ENCODE data around the gene THUMPD3.

The THUMPD3 gene

DNA sequence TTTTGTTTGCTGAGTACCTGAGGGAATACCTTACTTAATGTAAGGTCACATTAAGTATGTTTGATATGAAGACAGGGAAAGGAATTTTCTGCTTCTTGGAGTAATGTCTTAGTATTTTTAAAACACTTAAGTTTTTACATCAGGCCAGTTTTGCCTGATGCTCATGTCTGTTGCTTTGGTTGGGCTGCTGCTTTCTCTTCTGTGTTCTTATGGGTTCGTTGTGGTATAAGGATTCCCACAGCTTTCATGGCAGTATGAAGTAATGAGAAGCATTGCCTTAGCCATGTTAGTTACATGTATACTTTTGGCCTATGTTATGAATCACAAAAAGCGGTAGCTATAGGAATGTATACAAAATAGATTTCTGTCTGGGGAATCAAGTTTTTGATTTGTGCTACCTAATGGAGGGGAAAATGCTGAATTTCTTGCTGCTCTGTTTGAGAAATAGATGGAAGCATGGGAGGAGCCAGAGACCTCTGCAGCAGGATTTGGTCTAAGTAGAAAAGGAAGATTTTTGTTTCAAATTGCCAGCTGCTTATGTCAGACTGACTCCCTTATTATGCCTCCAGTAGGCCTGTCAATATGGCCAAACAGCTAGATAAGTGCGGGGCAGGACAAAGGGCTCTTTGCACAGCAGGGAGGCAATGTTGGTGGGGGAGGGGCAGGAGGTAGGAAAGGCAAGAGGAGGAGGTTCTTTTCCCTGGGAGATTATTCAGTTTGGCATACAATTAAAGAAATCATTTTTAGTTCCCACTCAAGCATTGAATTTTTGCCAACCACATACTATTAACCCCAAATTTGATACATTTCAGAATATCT lies 39.8 kb downstream of the THUMPD3 start:
- Histone ChIP-seq H3K27me3 (ENCODE audit: control insufficient read depth, insufficient read depth, low read length) (no peaks in the 10 kb centered on the region), H3K36me3 (ENCODE audit: control insufficient read depth, insufficient read depth, low read length) (no peaks in the 10 kb centered on the region), H3K4me1 (ENCODE audit: control insufficient read depth, insufficient read depth, low read length) (peaks cover 60% of the 10 kb centered on the region), H3K27ac (ENCODE audit: low read depth, low read length) (peak overlapping the region; percentile 49), H3K4me3 (ENCODE audit: low read length) (no peak overlapping the region), H3K9ac (ENCODE audit: low read length) (no peak overlapping the region)

DNA sequence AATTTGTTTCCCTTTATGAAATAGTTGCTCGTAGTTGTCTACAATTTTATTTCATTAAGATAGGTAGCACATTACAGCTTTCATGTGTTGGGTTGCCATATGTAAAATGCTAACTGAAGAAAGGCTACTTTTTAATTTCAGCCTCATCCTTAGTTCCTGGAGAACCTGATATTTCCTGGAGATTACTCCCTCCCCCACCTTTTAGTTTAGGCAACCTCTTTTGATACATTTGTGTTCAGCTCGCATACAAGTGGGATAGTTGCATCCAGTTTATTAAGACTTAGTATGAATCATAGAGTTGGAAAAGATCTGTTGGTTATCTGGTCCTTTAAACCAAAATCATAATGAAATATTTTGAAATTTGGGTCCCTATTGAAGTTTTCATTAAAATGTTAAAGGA lies 40.6 kb downstream of the THUMPD3 start:
- Histone ChIP-seq H3K36me3 (ENCODE audit: control insufficient read depth, insufficient read depth, low read length) (no peaks in the 10 kb centered on the region), H3K27ac (ENCODE audit: low read depth, low read length) (peak overlapping the region; percentile 48), H3K4me1 (ENCODE audit: control insufficient read depth, insufficient read depth, low read length) (peaks cover 62% of the 10 kb centered on the region), H3K4me3 (ENCODE audit: low read length) (no peak overlapping the region), H3K27me3 (ENCODE audit: control insufficient read depth, insufficient read depth, low read length) (no peaks in the 10 kb centered on the region), H3K9ac (ENCODE audit: low read length) (no peak overlapping the region)

DNA sequence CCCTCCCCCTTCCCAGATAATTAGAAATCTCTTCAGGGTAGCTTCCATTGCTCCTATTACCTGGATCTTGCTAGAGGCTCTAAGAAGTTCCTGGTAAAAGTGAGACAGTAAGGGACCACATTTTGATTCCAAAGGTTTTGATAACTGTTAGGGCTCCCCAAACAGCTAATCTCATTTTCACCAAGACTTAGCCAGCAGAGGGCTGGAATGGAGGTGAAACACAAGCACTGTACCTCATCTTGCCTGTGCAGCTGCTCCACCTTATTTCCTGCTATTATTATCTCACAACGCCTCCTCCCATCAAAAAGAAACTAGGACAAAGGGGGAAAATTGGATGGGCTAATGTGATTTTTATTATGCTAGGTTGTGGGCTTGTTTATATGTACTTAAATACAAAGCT lies 41.8 kb downstream of the THUMPD3 start:
- Histone ChIP-seq H3K4me3 (ENCODE audit: low read length) (no peak overlapping the region), H3K27me3 (ENCODE audit: control insufficient read depth, insufficient read depth, low read length) (no peaks in the 10 kb centered on the region), H3K36me3 (ENCODE audit: control insufficient read depth, insufficient read depth, low read length) (no peaks in the 10 kb centered on the region), H3K4me1 (ENCODE audit: control insufficient read depth, insufficient read depth, low read length) (peaks cover 54% of the 10 kb centered on the region), H3K9ac (ENCODE audit: low read length) (no peak overlapping the region), H3K27ac (ENCODE audit: low read depth, low read length) (no peak overlapping the region)

DNA sequence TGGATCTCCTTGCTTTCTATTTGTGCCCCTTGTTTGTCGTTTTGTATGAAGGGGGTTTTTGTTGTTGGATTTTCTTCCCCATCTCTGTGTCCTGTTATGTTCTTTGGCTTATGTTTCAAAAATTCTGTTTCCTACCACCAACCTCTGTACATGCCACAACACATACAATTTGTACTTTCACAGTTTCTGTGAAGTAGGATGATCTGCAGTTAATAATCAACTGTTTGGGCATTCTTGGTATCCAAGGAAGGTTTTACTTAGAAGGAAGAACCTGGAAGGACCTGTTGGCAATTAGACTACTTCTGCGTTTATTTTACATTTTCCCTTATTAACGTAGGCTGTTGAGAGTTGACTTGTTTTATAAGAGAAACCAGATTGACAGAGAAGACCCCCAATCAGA lies 42.9 kb downstream of the THUMPD3 start:
- Histone ChIP-seq H3K4me1 (ENCODE audit: control insufficient read depth, insufficient read depth, low read length) (peaks cover 46% of the 10 kb centered on the region), H3K4me3 (ENCODE audit: low read length) (no peak overlapping the region), H3K36me3 (ENCODE audit: control insufficient read depth, insufficient read depth, low read length) (no peaks in the 10 kb centered on the region), H3K27ac (ENCODE audit: low read depth, low read length) (no peak overlapping the region), H3K27me3 (ENCODE audit: control insufficient read depth, insufficient read depth, low read length) (no peaks in the 10 kb centered on the region), H3K9ac (ENCODE audit: low read length) (no peak overlapping the region)

DNA sequence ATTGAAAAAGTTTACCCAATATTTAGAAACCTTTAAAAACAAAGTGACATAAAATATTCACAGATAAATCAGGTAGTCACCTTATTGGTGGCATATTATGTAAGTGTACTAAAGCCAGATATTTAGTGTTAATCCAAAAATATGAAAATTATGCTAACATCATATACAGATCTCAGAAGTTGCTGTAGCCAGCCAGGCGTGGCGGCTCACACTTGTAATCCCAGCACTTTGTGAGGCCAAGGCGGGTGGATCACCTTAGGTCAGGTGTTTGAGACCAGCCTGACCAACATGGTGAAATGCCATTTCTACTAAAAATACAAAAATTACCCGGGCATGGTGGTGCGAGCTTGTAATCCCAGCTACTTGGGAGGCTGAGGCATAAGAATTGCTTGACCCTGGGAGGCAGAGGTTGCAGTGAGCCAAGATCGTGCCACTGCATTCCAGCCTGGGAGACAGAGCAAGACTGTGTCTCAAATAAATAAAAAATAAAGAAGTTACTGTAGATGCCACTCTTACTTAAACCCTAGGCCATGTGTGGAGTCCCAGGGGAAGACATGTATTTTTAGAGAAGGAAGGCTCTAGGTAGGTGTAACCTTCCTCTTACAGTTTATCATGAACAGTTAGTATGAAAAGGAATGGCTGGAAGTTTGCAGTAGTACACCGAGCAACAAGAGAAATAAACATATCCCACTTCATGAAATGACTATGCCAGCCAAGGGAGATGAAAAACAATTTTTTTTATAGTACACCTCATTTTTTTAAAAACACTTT lies 44.2 kb downstream of the THUMPD3 start:
- Histone ChIP-seq H3K9ac (ENCODE audit: low read length) (no peak overlapping the region), H3K27ac (ENCODE audit: low read depth, low read length) (no peak overlapping the region), H3K36me3 (ENCODE audit: control insufficient read depth, insufficient read depth, low read length) (no peaks in the 10 kb centered on the region), H3K4me1 (ENCODE audit: control insufficient read depth, insufficient read depth, low read length) (peaks cover 38% of the 10 kb centered on the region), H3K27me3 (ENCODE audit: control insufficient read depth, insufficient read depth, low read length) (no peaks in the 10 kb centered on the region), H3K4me3 (ENCODE audit: low read length) (no peak overlapping the region)

DNA sequence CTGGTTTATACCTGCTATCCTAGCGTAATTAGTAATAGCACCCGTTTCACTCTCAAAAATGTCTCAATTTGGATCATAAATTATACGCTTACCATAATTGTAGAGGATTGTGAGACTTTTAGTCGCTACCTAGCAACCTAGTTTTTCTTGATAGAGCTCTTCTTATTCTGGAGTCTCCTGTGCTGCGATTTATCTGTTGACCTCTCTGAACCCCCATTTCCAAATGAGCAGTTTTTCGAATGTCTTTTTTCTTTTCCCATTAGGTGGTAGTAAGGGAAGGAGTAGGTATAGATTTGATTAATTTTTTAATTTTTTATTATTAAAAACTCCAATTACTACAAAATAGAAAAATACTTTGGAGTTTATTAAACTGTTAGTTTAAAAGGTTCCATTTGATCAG lies 45.2 kb downstream of the THUMPD3 start:
- Histone ChIP-seq H3K27me3 (ENCODE audit: control insufficient read depth, insufficient read depth, low read length) (no peaks in the 10 kb centered on the region), H3K4me1 (ENCODE audit: control insufficient read depth, insufficient read depth, low read length) (peaks cover 28% of the 10 kb centered on the region), H3K9ac (ENCODE audit: low read length) (no peak overlapping the region), H3K4me3 (ENCODE audit: low read length) (peak overlapping the region; percentile 14), H3K27ac (ENCODE audit: low read depth, low read length) (no peak overlapping the region), H3K36me3 (ENCODE audit: control insufficient read depth, insufficient read depth, low read length) (no peaks in the 10 kb centered on the region)

DNA sequence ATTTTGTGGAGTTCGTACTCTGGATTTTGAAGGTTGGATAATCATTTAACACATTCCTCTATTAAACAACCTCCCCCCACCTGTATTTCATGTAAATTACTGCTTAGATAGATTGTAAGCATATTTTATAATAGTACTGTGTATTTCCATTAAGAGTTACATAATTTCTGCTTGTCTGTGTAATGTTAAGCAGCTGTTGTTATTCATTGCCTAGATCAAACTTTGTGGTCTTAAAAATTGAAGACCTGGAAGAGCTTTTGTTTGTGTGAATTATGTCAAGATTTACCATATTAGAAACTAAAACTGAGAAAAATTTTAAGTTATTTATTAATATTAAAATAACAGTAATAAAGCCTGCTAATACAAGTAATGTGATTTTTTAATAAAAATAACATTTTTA lies 45.7 kb downstream of the THUMPD3 start:
- H3K4me3 ChIP-seq (ENCODE audit: low read length), result no peak overlapping the region
- peaks cover 24% of the 10 kb centered on the region for H3K4me1 ChIP-seq (ENCODE audit: control insufficient read depth, insufficient read depth, low read length)
- H3K9ac ChIP-seq (ENCODE audit: low read length), result no peak overlapping the region
- no peak overlapping the region for H3K27ac ChIP-seq (ENCODE audit: low read depth, low read length)
- H3K27me3 ChIP-seq (ENCODE audit: control insufficient read depth, insufficient read depth, low read length), result no peaks in the 10 kb centered on the region
- H3K36me3 ChIP-seq (ENCODE audit: control insufficient read depth, insufficient read depth, low read length), result no peaks in the 10 kb centered on the region

DNA sequence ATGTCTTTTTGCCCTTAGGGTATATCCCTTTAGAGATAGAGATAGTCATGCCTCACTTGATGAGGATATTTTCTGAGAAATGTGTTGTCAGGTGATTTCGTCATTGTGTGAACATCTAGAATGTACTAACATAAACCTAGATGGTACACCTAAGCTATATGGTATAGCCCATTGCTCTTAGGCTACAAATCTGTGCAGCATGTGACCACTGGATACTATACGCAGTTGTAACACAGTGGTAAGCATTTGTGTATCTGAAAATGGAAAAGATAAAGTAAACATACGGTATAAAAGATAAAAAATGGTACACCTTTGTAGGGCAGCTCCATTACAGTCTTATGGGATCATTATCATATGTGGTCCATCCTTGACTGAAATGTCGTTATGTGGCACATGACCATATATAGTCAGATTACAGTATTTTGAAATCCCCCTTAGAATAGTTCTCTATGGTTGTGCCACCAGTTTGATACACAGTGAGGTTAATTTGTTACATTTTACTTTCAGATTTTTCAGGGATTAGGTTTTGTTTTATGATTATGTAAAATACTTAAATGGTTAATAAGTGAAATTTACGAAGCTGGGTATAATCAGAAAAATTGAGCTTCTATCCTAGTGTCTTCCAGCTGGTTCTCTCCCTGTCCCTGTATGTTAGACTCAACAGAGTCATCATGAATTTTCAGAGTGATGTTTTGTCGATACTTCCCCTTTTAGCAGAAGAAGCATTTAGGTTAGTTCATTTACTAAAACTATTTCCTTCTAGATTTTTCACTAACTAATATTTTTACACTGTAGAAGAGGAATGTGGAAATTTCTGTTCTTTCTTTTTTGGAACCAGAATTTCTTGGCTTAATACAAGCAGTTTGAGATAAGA lies 47.4 kb downstream of the THUMPD3 start:
- no peaks in the 10 kb centered on the region for H3K36me3 ChIP-seq (ENCODE audit: control insufficient read depth, insufficient read depth, low read length)
- H3K27ac ChIP-seq (ENCODE audit: low read depth, low read length), result peak overlapping the region; percentile 49
- H3K4me1 ChIP-seq (ENCODE audit: control insufficient read depth, insufficient read depth, low read length), result peaks cover 12% of the 10 kb centered on the region
- H3K9ac ChIP-seq (ENCODE audit: low read length), result no peak overlapping the region
- H3K27me3 ChIP-seq (ENCODE audit: control insufficient read depth, insufficient read depth, low read length), result no peaks in the 10 kb centered on the region
- peak overlapping the region; percentile 15 for H3K4me3 ChIP-seq (ENCODE audit: low read length)

DNA sequence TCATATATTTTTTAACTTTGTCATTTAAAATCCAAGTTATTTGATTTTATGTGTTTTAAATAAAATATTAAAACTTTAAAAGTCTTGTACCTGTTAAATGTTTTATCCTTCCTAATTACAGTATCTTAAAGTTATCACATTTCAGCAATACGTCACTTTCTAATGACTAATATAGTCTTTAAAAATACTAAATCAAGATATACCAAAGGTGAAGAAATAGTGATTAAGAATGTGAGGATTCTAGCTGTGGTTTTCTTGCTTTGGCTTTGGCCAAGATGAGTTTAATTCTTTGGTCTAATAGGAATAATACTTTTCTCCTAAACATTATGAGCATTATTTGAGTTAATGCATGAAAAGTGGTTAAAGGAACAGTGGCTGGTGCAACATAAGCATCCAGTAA lies 48.4 kb downstream of the THUMPD3 start:
- Histone ChIP-seq H3K36me3 (ENCODE audit: control insufficient read depth, insufficient read depth, low read length) (peaks cover 2% of the 10 kb centered on the region), H3K27me3 (ENCODE audit: control insufficient read depth, insufficient read depth, low read length) (no peaks in the 10 kb centered on the region), H3K27ac (ENCODE audit: low read depth, low read length) (no peak overlapping the region), H3K4me3 (ENCODE audit: low read length) (no peak overlapping the region), H3K9ac (ENCODE audit: low read length) (no peak overlapping the region), H3K4me1 (ENCODE audit: control insufficient read depth, insufficient read depth, low read length) (peaks cover 6% of the 10 kb centered on the region)

DNA sequence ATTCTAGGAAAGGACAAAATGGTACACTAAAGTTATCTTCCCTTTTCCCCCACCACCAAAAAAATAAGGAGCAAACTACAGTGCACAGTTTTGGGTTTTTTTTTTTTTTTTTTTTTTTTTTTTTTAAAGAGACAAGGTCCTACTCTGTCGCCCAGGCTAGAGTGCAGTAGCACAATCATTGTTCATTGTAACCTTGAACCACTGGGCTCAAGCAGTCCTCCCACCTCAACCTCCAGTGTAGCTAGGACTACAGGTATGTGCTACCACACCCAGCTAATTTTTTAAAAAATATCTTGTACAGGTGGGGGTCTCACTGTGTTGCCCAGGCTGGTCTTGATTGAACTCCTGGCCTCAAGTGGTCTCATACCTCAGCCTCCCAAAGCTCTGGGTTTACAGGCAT lies 49.4 kb downstream of the THUMPD3 start:
- Histone ChIP-seq H3K36me3 (ENCODE audit: control insufficient read depth, insufficient read depth, low read length) (peaks cover 2% of the 10 kb centered on the region), H3K9ac (ENCODE audit: low read length) (no peak overlapping the region), H3K27me3 (ENCODE audit: control insufficient read depth, insufficient read depth, low read length) (no peaks in the 10 kb centered on the region), H3K4me3 (ENCODE audit: low read length) (no peak overlapping the region), H3K27ac (ENCODE audit: low read depth, low read length) (no peak overlapping the region), H3K4me1 (ENCODE audit: control insufficient read depth, insufficient read depth, low read length) (peaks cover 6% of the 10 kb centered on the region)

DNA sequence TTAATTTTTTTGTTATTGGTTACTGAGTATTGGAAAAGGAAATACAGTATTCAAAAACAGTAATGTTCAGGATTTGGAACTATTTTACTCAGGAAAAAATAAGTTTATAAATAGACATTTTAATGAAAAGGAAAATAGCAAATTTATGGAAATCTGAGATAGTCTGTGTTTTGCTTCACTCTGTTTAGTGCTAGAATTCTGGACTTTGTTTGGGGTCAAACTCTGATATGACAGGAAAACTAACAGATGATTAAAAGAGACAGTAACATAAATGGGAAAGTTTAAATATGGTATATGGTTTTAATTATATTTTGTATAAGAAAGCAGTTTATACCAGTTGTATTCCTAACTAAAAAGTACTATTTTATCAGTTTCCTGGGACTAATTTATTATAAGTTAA lies 52.0 kb downstream of the THUMPD3 start:
- Histone ChIP-seq H3K27ac (ENCODE audit: low read depth, low read length) (no peak overlapping the region), H3K27me3 (ENCODE audit: control insufficient read depth, insufficient read depth, low read length) (no peaks in the 10 kb centered on the region), H3K4me1 (ENCODE audit: control insufficient read depth, insufficient read depth, low read length) (peaks cover 4% of the 10 kb centered on the region), H3K36me3 (ENCODE audit: control insufficient read depth, insufficient read depth, low read length) (peaks cover 2% of the 10 kb centered on the region), H3K4me3 (ENCODE audit: low read length) (no peak overlapping the region), H3K9ac (ENCODE audit: low read length) (no peak overlapping the region)

DNA sequence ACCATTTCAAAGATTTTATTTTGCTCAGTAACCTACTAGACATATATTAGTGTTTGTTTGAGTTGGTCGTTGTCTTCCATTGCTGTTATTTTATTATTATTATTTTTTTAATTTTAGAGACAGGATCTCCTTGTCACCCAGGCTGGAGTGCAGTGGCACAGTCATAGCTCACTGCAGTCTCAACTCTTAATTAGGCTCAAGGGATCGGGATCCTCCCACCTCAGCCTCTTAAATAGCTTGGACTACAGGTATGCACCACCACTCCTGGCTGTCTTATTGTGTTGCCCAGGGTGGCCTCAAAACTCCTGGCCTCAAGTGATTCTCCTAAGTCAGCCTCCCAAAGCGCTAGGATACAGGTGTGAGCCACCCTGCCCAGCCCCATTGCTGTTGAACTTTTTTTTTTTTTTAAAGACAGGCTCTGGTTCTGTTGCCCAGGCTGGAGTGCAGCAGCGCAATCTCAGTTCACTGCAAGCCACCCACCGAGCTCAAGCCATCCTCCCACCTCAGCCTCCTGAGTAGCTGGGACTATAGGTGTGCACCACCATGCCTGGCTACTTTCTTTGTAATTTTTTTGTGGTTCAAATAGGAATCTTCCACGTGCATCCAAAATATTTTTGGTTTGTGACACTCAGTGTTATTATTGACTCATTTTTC lies 52.8 kb downstream of the THUMPD3 start:
- Histone ChIP-seq H3K9ac (ENCODE audit: low read length) (no peak overlapping the region), H3K27ac (ENCODE audit: low read depth, low read length) (no peak overlapping the region), H3K4me3 (ENCODE audit: low read length) (no peak overlapping the region), H3K36me3 (ENCODE audit: control insufficient read depth, insufficient read depth, low read length) (peaks cover 2% of the 10 kb centered on the region), H3K27me3 (ENCODE audit: control insufficient read depth, insufficient read depth, low read length) (no peaks in the 10 kb centered on the region), H3K4me1 (ENCODE audit: control insufficient read depth, insufficient read depth, low read length) (peaks cover 4% of the 10 kb centered on the region)

All from rectal smooth muscle tissue (tissue), 1 donor.